Stimulated activated CD4-positive, alpha-beta T cell treated with anti-CD3 and anti-CD28 coated beads, Interleukin-1b, Interleukin-23, amount 100 ng/mL, for 24 hours (primary cell): ENCODE data around the gene CHST11.
"Not testable (repeated sequence)": the region's sequence is repeated elsewhere in the genome, so short reads cannot be mapped to it uniquely, and the experiment has no call there.

Experiments
- DNase-seq, 4 experiments: peaks; one replicate each; pipeline ENCODE4 v3.0.0-alpha.2; 2020; ENCODE audit warnings: low read depth in 4 of 4, low spot score in 1 of 4

The CHST11 gene

DNA sequence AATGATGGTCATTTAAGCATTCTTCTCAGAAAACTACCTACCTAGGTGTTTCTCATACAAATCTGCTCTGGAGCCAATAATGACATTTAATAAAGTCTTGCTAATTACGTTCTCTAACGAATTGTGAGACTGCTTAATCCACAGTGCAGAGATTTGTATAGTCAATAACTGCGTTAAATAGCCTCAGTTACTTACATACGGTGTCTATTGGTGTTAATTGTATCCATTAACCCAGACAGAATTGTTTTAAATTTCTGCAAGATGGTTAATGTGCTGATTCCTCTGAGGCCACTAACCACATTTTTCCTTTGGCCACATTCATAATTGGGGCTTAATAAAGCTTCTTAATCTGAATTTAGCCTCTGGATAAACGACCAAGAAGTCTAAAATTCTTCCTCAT lies 329.6 kb downstream of the CHST11 start:
- no peak for DNase-seq

- no peak for DNase-seq
Observed at GRCh38 chr12:104788840-104789271, 332.1 kb downstream of the CHST11 start.

GRCh38 chr12:104790296-104791125 lies 333.8 kb downstream of the CHST11 start:
- DNase-seq = peak in 3 of 4 experiments; percentile 20 to 31 (median 21)

DNA sequence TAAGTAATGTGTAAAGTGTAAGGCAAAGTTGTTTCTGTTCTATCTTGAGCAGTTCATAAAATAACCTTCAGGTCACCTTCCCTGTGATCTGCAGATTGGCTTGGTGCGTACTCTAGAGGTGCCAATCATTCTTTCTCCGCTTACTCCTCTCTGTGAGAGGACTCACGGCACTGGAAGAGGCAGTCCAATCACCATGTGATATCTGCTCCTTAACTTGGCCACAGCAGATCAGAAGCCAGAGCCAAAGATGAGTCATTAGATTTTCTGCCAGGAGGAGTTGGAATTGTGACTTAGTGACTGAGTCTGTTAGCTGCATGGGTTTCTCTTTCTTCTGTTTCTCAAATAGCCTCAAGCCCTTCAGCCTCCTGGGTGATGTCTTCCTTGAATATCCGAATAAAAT lies 335.8 kb downstream of the CHST11 start:
- no peak for DNase-seq

DNA sequence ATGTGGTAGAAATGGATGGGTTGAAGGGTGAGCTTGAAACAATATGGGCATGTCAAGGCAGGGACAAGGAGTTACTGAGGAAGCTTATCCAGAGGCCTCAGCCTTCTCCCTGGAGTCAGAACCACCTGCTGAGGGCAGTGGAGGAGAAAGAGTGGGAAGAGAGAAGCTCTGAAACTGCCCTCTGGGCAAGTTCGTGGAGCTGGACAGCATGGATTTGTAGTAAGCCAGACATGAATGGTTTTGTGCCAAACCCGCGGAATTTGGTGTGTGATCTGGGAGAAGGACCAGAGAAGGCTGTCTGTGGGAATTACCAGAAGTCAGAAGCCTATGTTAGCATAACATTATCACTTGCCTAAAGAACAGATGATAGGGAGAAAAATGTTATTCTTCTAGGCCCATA lies 336.5 kb downstream of the CHST11 start:
- DNase-seq = no peak

DNA sequence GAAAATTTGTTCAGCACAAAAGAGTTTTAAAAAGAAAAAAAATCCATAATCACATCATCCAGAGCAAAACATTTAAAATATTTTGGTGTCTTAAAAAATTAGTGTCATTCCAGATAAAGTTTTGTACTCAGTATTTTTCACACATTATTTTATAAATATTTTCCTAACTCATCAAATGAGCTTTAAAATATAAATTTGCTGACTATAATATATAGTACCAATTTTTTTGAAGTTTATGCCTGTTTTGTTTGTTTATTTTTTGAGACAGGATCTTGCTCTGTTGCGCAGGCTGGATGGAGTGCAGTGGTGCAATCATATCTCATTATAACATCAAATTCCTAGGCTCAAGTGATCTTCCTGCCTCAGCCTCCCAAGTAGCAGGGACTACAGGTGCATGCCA lies 337.2 kb downstream of the CHST11 start:
- no peak for DNase-seq

DNA sequence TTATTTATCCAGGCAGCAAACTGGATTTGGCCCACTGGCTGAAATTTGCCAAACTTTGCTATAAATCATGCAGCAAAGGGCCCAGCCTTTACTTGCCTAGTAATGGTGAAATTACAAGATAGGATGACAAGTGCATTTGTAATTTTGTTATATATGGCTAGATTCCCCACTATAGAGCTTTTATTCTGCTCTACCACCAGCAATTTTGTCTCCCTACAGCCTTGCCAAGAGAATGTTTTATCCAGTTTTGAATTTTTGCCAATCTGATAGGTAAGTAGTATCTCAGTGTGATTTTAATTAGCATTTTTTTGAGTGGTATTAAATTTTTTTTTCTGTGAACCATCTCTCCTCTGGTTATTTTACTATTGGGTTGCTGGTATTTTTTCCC lies 339.7 kb downstream of the CHST11 start:
- no peak for DNase-seq

GRCh38 chr12:104799458-104799857 lies 342.7 kb downstream of the CHST11 start:
- no peak for DNase-seq

- no peak for DNase-seq
Observed at GRCh38 chr12:104801005-104801404, 344.3 kb downstream of the CHST11 start.

DNA sequence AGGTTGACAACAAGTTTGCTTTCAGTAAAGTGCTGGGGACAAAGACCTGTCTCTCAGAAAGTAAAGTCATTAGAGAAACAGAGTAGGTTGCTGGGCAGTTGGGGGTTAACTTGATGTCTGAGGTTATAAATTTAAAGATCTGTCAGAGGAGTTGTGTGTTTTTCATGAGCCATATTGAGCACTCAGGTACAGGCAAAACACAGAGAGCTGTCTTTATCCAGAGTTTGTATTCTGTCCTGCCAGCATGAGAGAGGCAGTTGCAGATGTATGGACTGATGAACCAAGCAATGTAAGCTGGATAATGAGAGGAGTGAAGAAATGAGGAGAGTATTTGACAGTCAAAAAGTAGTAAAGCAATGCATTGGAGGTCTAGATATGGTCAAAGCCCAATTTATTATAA lies 344.7 kb downstream of the CHST11 start:
- DNase-seq = no peak

GRCh38 chr12:104802208-104802607 lies 345.5 kb downstream of the CHST11 start:
- no peak for DNase-seq

GRCh38 chr12:104805186-104805585 lies 348.4 kb downstream of the CHST11 start:
- no peak for DNase-seq

DNA sequence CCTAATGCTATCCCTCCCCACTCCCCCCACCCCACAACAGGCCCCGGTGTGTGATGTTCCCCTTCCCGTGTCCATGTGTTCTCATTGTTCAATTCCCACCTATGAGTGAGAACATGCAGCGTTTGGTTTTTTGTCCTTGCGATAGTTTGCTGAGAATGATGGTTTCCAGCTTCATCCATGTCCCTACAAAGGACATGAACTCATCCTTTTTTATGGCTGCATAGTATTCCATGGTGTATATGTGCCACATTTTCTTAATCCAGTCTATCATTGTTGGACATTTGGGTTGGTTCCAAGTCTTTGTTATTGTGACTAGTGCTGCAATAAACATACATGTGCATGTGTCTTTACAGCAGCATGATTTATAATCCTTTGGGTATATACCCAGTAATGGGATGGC lies 349.4 kb downstream of the CHST11 start:
- not testable (repeated sequence) for DNase-seq

- no peak for DNase-seq
Observed at GRCh38 chr12:104809251-104809650, 352.5 kb downstream of the CHST11 start.

DNA sequence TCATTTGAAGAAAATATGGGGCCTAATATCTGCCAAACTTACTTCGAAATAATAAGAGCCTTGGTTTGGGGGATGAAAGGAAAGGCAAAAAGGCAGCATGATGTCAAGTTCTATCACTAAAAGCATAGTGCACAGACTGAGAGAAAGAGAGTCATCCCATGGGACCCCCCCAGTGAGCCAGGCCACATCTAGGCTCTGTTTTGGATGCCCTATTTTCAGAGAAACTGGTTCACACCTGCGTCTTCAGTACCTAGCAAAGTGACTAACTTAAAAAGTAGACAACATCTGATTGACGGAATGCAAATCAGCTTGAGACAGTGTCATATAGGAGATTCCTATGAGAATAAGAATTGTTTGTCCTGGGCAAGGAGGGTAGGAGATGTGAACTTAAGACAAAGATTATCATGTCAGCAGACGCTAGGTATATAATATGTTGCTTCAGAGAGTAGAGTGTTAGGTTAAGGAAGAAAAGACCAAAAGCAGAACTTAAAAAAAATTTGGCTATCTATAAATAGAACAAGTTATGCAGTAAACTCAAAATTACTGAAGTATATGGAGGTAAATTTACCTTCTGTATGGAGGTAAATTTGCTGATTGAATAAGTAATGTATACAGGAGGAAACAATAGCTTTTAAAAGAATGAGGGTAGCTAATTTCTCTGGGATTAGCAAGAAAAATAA lies 353.1 kb downstream of the CHST11 start:
- DNase-seq = no peak
